GM18868 (cell line): Measurements from ENCODE around the gene PIANP.
"Not testable (repeated sequence)": the region's sequence is repeated elsewhere in the genome, so short reads cannot be mapped to it uniquely, and the experiment has no call there.

Experiments
- ATAC-seq: cut with Tn5 transposase; IDR thresholded peaks from one replicate; pipeline ENCODE4 v1.9.1; 2021; ENCODE audit warnings: mild to moderate bottlenecking, moderate library complexity; ENCODE audit not compliant: unreplicated experiment

PIANP gene, protein sequence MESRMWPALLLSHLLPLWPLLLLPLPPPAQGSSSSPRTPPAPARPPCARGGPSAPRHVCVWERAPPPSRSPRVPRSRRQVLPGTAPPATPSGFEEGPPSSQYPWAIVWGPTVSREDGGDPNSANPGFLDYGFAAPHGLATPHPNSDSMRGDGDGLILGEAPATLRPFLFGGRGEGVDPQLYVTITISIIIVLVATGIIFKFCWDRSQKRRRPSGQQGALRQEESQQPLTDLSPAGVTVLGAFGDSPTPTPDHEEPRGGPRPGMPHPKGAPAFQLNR

DNA sequence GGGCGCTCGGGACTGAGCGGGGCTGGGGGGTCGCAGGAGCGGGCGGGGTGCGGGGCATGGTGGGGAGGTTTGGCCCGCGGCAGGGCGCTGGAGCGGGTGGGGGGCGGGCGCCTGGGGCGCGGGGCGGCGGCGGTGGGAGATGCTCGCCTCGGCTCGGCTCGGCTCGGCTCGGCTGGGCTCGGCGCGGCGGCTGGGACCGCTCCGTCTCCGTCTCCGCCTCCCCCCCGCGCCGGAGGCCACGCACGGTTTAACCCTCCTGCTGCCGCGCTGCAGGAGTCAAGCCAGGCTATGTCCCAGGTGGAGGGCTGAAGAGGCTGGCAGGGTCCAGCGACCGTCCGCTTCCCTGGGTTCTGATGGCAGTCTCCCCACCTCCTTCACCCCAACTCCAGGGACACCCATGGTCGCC, at the start of gene PIANP:
TSS of gene PIANP (minus strand) at position 170 of the 406 bp plus-strand sequence. CDS start 2,754 bp downstream, outside the sequence.
- no peak for ATAC-seq

GRCh38 chr12:6748761-6749160, 48.1 kb upstream of the PIANP start:
- no peak for ATAC-seq

DNA sequence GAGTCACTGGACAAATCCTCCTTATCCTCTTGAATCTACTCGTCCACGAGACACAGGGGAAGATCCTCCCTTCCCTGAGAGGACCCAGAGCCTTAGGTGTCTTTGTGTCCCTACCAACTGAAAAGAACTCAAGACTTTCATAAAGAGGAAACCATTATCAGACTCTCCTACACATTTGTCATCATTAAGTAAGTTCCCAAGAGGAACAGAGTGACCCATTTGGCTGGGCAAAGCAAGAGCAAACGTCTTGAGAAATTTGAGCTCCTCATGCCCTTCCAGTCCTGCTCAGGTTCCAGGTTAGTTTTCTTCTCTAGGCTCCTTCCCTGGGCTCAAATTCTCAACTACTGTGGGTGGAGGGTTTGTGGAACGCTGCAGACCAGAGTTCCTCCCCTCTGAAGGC, 46.6 kb upstream of the PIANP start:
- ATAC-seq: no peak

GRCh38 chr12:6745741-6746525, 45.3 kb upstream of the PIANP start:
- ATAC-seq: no peak

GRCh38 chr12:6743300-6743699, 42.7 kb upstream of the PIANP start:
- ATAC-seq: not testable (repeated sequence)

DNA sequence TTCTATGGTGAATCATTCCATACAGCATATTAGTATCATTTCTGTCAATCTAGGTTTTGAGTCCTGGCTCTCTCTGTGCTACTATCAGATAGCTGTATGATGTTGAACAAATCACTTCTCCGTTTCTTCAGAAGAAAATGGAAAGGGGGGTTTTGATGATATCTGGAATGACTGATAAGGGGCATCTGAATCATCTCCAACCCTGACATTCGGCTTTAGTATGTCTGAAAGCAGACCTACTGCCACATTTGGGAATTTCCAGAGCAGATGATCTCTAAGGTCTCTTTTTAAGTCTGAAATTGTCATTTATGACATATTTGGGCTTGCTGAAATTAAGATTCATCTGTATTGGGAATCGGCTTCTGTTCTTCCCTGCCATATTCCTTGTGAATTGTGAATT, 42.2 kb upstream of the PIANP start:
- no peak for ATAC-seq

- not testable (repeated sequence) for ATAC-seq
Measured at GRCh38 chr12:6742080-6742479, 41.5 kb upstream of the PIANP start.

GRCh38 chr12:6736754-6737153, 36.1 kb upstream of the PIANP start:
- no peak for ATAC-seq

DNA sequence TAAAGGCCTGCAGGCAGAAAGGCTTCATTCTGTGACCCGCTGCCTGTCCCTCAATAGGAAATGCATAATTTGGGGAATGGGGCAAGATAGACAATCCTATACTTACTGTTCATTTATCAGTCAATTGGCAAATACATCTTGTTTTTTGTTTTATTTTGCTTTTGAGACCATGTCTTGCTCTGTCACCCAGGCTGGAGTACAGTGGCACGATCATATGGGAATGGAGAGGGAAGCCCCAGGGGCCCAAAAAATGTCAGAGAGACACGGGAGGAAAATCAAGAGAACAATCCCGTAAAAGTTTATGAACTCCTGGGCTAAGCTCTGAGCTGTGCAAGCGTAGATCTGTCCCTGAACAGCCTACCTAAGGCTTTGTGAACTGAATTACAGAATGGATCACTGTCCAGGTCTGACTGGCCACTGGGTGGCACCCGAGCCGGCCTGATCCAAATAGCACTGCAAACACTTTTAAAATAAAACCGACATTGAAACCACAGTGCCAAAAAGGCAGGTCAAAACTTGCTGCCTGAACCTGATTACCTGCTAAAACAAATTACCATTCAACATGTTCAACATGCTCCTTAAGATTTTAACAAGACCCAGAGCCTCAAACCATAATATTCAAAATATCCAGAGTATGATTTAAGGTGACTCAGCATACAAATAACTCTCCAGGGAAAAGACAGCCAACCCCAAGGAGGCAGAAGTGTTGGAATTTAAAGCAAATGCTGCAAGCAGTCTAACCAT, 35.0 kb upstream of the PIANP start:
- ATAC-seq: no peak

DNA sequence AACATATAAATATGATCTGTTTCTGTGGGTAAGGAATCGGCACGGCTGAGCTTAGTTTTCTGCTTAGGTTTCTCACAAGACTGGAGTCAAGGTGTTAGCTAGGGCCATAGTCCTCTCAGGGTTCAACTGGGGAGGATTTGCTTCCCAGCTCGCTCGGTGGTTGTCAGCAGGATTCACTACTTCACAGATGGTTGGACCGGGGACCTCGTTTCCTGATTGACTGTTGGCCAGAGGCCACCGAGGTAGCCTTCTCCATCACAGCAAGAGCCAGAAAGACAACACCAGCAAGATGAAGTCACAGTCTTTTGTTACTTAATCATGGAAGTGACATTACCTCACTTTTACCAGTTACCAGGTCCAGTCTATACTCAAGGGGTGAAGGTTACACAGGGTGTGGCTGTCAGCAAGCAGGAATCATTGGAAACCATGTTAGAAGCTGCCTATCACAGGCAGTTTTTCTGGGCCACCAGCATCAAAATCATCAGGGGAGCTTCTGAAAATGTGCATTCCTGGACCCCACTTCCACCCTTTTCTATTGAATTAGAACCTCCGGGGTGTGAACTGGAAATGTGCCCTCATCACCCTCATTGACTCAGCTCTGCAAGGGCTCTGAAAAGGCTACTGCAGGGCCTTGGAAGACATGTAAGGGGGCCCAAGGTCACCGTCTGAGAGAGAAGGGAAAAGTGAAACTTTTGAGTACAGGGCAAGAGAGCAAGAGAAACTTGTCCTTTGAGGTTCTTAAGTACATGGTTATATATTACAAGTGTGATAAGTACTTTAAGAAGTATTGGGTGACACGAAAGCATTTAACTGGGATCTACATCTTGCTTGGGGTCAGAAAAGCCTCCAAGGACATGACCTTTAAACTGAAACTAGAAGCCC, 34.1 kb upstream of the PIANP start:
- no peak for ATAC-seq

- no peak for ATAC-seq
Measured at GRCh38 chr12:6730169-6730568, 29.6 kb upstream of the PIANP start.

- ATAC-seq: no peak
Measured at GRCh38 chr12:6729186-6729585, 28.6 kb upstream of the PIANP start.

DNA sequence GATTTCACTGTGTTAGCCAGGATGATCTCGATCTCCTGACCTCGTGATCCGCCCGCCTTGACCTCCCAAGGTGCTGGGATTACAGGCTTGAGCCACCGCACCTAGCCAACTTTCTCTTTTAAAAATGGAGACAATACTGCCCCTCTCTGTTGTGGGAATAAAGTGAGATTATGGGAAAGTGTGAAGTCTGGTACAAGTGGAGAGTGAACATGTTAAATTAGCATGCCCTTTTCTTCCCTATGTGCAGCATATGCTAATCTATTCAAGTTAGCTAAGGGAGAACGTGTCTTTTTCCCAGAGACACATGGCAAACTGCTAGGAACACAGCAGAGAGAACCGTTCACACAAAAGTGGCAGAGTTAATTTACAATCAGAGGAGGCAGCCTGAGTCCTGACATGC, 24.7 kb upstream of the PIANP start:
- no peak for ATAC-seq

GRCh38 chr12:6724409-6724797, 23.8 kb upstream of the PIANP start:
- peak; percentile 24 for ATAC-seq

- peak; percentile 90 for ATAC-seq
Measured at GRCh38 chr12:6723607-6724408, 23.2 kb upstream of the PIANP start, which contains the start of gene COPS7A. Gene COPS7A (plus strand): TSS chr12:6724046. CDS start chr12:6724657, 611 bp downstream.

GRCh38 chr12:6722863-6723262, 22.2 kb upstream of the PIANP start:
- no peak for ATAC-seq

GRCh38 chr12:6716874-6717437, 16.3 kb upstream of the PIANP start:
- no peak for ATAC-seq

DNA sequence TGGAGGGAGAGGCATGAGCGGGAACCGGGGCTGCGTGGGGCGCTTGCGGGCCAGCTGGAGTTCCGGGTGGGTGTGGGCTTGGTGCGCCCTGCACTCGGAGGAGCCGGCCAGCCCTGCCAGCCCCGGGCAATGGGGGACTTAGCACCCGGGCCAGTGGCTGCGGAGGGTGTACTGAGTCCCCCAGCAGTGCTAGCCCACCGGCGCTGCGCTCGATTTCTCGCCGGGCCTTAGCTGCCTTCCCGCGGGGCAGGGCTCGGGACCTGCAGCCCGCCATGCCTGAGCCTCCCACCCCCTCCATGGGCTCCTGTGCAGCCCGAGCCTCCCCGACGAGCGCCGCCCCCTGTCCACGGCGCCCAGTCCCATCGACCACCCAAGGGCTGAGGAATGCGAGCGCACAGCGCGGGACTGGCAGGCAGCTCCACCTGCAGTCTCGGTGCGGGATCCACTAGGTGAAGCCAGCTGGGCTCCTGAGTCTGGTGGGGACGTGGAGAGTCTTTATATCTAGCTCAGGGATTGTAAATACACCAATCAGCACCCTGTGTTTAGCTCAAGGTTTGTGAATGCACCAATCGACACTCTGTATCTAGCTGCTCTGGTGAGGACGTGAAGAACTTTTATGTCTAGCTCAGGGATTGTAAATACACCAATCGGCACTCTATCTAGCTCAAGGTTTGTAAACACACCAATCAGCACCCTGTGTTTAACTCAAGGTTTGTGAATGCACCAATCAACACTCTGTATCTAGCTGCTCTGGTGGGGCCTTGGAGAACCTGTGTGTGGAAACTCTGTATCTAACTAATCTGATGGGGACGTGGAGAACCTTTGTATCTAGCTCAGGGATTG, 15.6 kb upstream of the PIANP start:
- not testable (repeated sequence) for ATAC-seq
